ENCODE measurements around the gene ARID1B.

ARID1B gene

DNA sequence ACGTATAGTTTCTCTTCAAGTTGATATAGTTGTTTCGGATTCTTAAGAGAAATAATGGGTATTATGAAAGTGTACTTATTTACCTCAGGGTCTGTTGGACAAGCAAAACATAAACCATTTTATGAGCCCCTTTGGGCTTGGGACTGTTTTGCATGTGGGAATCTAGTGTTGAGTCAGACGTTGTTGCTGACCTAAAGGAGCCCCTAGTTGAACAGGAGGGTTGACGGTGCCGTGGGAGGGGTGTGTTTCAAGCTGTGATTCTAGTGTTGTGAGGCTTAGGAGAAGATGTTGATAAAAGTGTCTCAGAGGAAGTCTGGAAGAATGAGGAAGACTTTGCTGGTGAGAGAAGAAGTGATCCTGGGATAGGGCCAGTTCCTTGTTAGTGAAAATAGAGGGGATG, 140.0 kb downstream of the ARID1B start:
- H3K4me1 ChIP-seq = no peaks in the 10 kb centered on the region
- in situ Hi-C loops (cut with MboI; ENCODE audit: low sequenced_read_pairs) = no loop called here
- H3K27me3 ChIP-seq (ENCODE audit: low read depth) = no peaks in the 10 kb centered on the region
- no peaks in the 10 kb centered on the region for H3K36me3 ChIP-seq (replicated peaks)
- no peak overlapping the region for H3K4me3 ChIP-seq
- no peaks in the 10 kb centered on the region for H3K9me3 ChIP-seq
- no peak for DNase-seq (ENCODE audit: low spot score in 2 of 2)

- no peaks in the 10 kb centered on the region for H3K36me3 ChIP-seq (replicated peaks)
- H3K9me3 ChIP-seq = no peaks in the 10 kb centered on the region
- H3K27me3 ChIP-seq (ENCODE audit: low read depth) = no peaks in the 10 kb centered on the region
- H3K4me3 ChIP-seq = no peak overlapping the region
- no peak for DNase-seq (ENCODE audit: low spot score in 2 of 2)
- no peaks in the 10 kb centered on the region for H3K4me1 ChIP-seq
- in situ Hi-C loops (cut with MboI; ENCODE audit: low sequenced_read_pairs) = no loop called here
Measured at GRCh38 chr6:156918647-156919046, 141.5 kb downstream of the ARID1B start.

- Histone ChIP-seq H3K36me3 (replicated peaks) (no peaks in the 10 kb centered on the region), H3K27me3 (ENCODE audit: low read depth) (no peaks in the 10 kb centered on the region), H3K4me3 (no peak overlapping the region), H3K4me1 (no peaks in the 10 kb centered on the region), H3K9me3 (no peaks in the 10 kb centered on the region)
- no peak for DNase-seq (ENCODE audit: low spot score in 2 of 2)
- in situ Hi-C loops (cut with MboI; ENCODE audit: low sequenced_read_pairs) = no loop called here
Measured at GRCh38 chr6:156919370-156919769, 142.2 kb downstream of the ARID1B start.

GRCh38 chr6:156919814-156920369, 142.7 kb downstream of the ARID1B start:
- H3K4me1 ChIP-seq = no peaks in the 10 kb centered on the region
- DNase-seq (ENCODE audit: low spot score in 2 of 2) = no peak
- H3K9me3 ChIP-seq = no peaks in the 10 kb centered on the region
- no peaks in the 10 kb centered on the region for H3K36me3 ChIP-seq (replicated peaks)
- H3K4me3 ChIP-seq = no peak overlapping the region
- in situ Hi-C loops (cut with MboI; ENCODE audit: low sequenced_read_pairs) = no loop called here
- H3K27me3 ChIP-seq (ENCODE audit: low read depth) = no peaks in the 10 kb centered on the region

DNA sequence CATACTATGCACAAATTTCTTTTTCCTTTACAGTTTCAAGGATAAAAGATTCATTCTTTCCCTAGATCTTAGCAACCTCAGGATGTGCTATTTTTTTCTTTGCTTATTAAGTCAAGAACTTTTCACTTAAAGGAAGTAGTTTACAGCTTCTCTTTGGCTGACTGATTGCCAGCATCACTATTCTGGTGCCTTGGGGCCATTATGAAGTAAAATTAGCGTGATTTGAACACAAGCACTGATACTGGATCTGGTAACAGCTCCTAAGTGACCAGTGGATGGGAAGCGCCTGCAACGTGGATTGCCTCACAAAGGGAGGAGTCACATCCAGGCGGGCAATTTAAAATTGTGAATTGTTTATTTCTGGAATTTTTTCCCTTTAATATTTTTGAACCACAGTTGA, 147.1 kb downstream of the ARID1B start:
- Histone ChIP-seq H3K9me3 (no peaks in the 10 kb centered on the region), H3K27me3 (ENCODE audit: low read depth) (no peaks in the 10 kb centered on the region), H3K4me1 (no peaks in the 10 kb centered on the region), H3K4me3 (no peak overlapping the region), H3K36me3 (replicated peaks) (no peaks in the 10 kb centered on the region)
- no peak for DNase-seq (ENCODE audit: low spot score in 2 of 2)
- in situ Hi-C loops (cut with MboI; ENCODE audit: low sequenced_read_pairs) = no loop called here

GRCh38 chr6:156925026-156925425, 147.8 kb downstream of the ARID1B start:
- no peaks in the 10 kb centered on the region for H3K27me3 ChIP-seq (ENCODE audit: low read depth)
- no peaks in the 10 kb centered on the region for H3K36me3 ChIP-seq (replicated peaks)
- H3K4me3 ChIP-seq = no peak overlapping the region
- no peak for DNase-seq (ENCODE audit: low spot score in 2 of 2)
- in situ Hi-C loops (cut with MboI; ENCODE audit: low sequenced_read_pairs) = no loop called here
- no peaks in the 10 kb centered on the region for H3K9me3 ChIP-seq
- H3K4me1 ChIP-seq = no peaks in the 10 kb centered on the region

GRCh38 chr6:156925718-156926607, 148.8 kb downstream of the ARID1B start:
- H3K9me3 ChIP-seq = no peaks in the 10 kb centered on the region
- no peaks in the 10 kb centered on the region for H3K36me3 ChIP-seq (replicated peaks)
- in situ Hi-C loops (cut with MboI; ENCODE audit: low sequenced_read_pairs) = no loop called here
- no peak overlapping the region for H3K4me3 ChIP-seq
- no peaks in the 10 kb centered on the region for H3K27me3 ChIP-seq (ENCODE audit: low read depth)
- no peaks in the 10 kb centered on the region for H3K4me1 ChIP-seq
- DNase-seq (ENCODE audit: low spot score in 2 of 2) = no peak

- DNase-seq (ENCODE audit: low spot score in 2 of 2) = no peak
- no peaks in the 10 kb centered on the region for H3K27me3 ChIP-seq (ENCODE audit: low read depth)
- no peaks in the 10 kb centered on the region for H3K36me3 ChIP-seq (replicated peaks)
- H3K4me1 ChIP-seq = peaks cover 6% of the 10 kb centered on the region
- no peak overlapping the region for H3K4me3 ChIP-seq
- H3K9me3 ChIP-seq = no peaks in the 10 kb centered on the region
- in situ Hi-C loops (cut with MboI; ENCODE audit: low sequenced_read_pairs) = no loop called here
Measured at GRCh38 chr6:156928126-156928525, 150.9 kb downstream of the ARID1B start.

DNA sequence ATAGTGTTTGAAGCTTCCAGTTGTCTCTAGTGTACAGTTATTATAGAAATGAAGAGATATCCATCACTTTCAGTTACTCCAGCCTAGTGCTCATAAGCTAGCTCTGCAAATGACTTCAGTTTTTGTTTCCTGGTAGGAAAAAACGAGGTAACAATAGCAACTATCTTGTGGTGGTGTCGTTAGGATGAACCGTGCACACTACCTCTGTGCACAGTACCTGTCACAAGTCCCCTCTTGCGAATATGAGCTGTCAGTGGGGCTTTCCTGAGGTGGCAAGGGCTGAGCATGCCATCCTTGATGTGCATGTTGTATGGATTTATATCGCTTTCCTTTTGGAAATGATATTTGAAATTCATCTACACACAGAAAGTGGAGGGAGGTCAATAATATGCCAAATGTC, 151.8 kb downstream of the ARID1B start:
- in situ Hi-C loops (cut with MboI; ENCODE audit: low sequenced_read_pairs) = no loop called here

DNA sequence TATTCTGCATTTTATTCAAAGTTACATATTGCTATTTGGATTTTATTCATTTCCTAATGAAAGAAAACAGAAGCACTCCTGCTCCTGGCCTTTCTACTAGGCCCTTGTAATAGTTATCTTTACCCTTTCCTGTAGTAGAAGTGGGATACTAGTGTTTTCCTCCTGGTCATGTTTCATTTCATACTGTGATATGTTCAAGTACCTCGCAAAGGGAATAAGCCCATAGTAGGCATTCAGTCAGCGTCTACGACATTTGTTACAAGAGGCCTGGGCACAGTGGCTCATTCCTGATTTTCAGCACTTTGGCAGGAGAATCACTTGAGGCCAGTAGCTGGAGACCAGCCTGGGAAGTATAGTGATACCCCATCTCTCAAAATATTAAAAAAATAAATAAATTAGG, 154.1 kb downstream of the ARID1B start:
- H3K4me3 ChIP-seq = no peak overlapping the region
- DNase-seq (ENCODE audit: low spot score in 2 of 2) = no peak
- no peaks in the 10 kb centered on the region for H3K9me3 ChIP-seq
- H3K36me3 ChIP-seq (replicated peaks) = no peaks in the 10 kb centered on the region
- H3K27me3 ChIP-seq (ENCODE audit: low read depth) = no peaks in the 10 kb centered on the region
- in situ Hi-C loops (cut with MboI; ENCODE audit: low sequenced_read_pairs) = no loop called here
- H3K4me1 ChIP-seq = peaks cover 20% of the 10 kb centered on the region

More for the DNA sequence above, 151.8 kb downstream of the ARID1B start:
- H3K4me1 ChIP-seq = peaks cover 15% of the 10 kb centered on the region
- no peaks in the 10 kb centered on the region for H3K9me3 ChIP-seq
- no peak for DNase-seq (ENCODE audit: low spot score in 2 of 2)
- H3K27me3 ChIP-seq (ENCODE audit: low read depth) = no peaks in the 10 kb centered on the region
- no peak overlapping the region for H3K4me3 ChIP-seq
- H3K36me3 ChIP-seq (replicated peaks) = no peaks in the 10 kb centered on the region

- H3K9me3 ChIP-seq = no peaks in the 10 kb centered on the region
- peak; percentile 67 to 84 for DNase-seq (ENCODE audit: low spot score in 2 of 2)
- no peaks in the 10 kb centered on the region for H3K27me3 ChIP-seq (ENCODE audit: low read depth)
- H3K36me3 ChIP-seq (replicated peaks) = no peaks in the 10 kb centered on the region; the same call in 1 of the 2 replicates
- in situ Hi-C loops (cut with MboI; ENCODE audit: low sequenced_read_pairs) = no loop called here
- H3K4me3 ChIP-seq = no peak overlapping the region
- H3K4me1 ChIP-seq = peaks cover 23% of the 10 kb centered on the region
Measured at GRCh38 chr6:156933201-156934068, 156.3 kb downstream of the ARID1B start.

- in situ Hi-C loops (cut with MboI; ENCODE audit: low sequenced_read_pairs) = no loop called here
- Histone ChIP-seq H3K36me3 (replicated peaks) (no peaks in the 10 kb centered on the region; the same call in 1 of the 2 replicates), H3K4me3 (no peak overlapping the region), H3K27me3 (ENCODE audit: low read depth) (no peaks in the 10 kb centered on the region), H3K4me1 (peaks cover 23% of the 10 kb centered on the region), H3K9me3 (no peaks in the 10 kb centered on the region)
- no peak for DNase-seq (ENCODE audit: low spot score in 2 of 2)
Measured at GRCh38 chr6:156934069-156934460, 156.9 kb downstream of the ARID1B start.

GRCh38 chr6:156935000-156935399, 157.8 kb downstream of the ARID1B start:
- no peak overlapping the region for H3K4me3 ChIP-seq
- no peaks in the 10 kb centered on the region for H3K27me3 ChIP-seq (ENCODE audit: low read depth)
- no peak for DNase-seq (ENCODE audit: low spot score in 2 of 2)
- no peaks in the 10 kb centered on the region; the same call in 1 of the 2 replicates for H3K36me3 ChIP-seq (replicated peaks)
- H3K4me1 ChIP-seq = peaks cover 27% of the 10 kb centered on the region
- in situ Hi-C loops (cut with MboI; ENCODE audit: low sequenced_read_pairs) = no loop called here
- no peaks in the 10 kb centered on the region for H3K9me3 ChIP-seq

DNA sequence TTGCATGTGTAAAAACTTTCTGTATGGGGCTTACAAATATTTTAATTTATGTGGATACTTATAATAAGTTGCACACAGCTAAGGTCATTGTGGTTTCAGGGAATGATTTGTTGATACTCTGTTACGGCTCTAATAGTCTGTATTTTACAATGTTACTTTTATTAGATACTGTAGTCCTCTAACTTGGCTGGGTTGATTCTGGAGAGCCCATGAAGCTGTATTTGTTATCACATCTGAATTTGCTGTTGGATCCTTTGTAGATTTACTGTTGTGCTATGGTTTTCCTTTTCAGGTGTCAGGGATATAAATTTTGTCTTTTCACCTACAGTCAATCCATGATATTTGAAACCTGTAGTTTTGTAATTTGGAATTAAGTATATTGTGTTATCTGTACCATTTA, 161.0 kb downstream of the ARID1B start:
- in situ Hi-C loops (cut with MboI; ENCODE audit: low sequenced_read_pairs) = no loop called here
- no peak for DNase-seq (ENCODE audit: low spot score in 2 of 2)
- H3K4me1 ChIP-seq = peaks cover 28% of the 10 kb centered on the region
- H3K36me3 ChIP-seq (replicated peaks) = no peaks in the 10 kb centered on the region; the same call in 1 of the 2 replicates
- H3K27me3 ChIP-seq (ENCODE audit: low read depth) = no peaks in the 10 kb centered on the region
- H3K4me3 ChIP-seq = no peak overlapping the region
- no peaks in the 10 kb centered on the region for H3K9me3 ChIP-seq

Measured in HAP-1 (cell line).